IMR-90 (cell line): Measurements from ENCODE around the gene STYXL1. TPM values are rescaled to one million over a fixed set of nuclear protein-coding genes. Genes with fewer than 3 reads are reported as not detected.
A peak's percentile ranks its signal among the peaks of the same experiment; 100 is the strongest.

Experiments
- ATAC-seq: fragments of 200-7000 bp; cut with Tn5 transposase; 2 replicates; pipeline ENCODE4 v1.9.1; 2020; ENCODE audit warnings: low read depth, mild to moderate bottlenecking, moderate library complexity
- BruUV-seq: library from RNA; stranded (reverse); fragments of 400-500 nt; replicated peaks from 2 replicates; lab custom pipeline; 2021; lab: Mats Ljungman, UMichigan
- CTCF ChIA-PET: fragments of 300-600 bp; formaldehyde crosslinking; extraction: SDS; loops from one replicate; lab custom pipeline; 2021; ENCODE audit warnings: antibody characterized with exemption; lab: Yijun Ruan, JAX
- POLR2A ChIA-PET: fragments of 300-600 bp; sonication (Branson Sonifier 250); formaldehyde crosslinking; loops from one replicate; lab custom pipeline; 2022; ENCODE audit warnings: antibody characterized with exemption; ENCODE audit not compliant: unreplicated experiment; lab: Charles Lee
- DNase-seq: peaks from one replicate; pipeline ENCODE4 v3.0.0; 2013
- H2AFZ ChIP-seq: replicated peaks from 2 replicates; pipeline ENCODE3; 2013; ENCODE audit warnings: low read length, mild to moderate bottlenecking; ENCODE audit not compliant: poor library complexity
- H2AK5ac ChIP-seq: 2 replicates; pipeline ENCODE4 v1.6.1; 2013; ENCODE audit warnings: low read depth, low read length, inconsistent platforms
- H2AK9ac ChIP-seq: replicated peaks from 2 replicates; pipeline ENCODE3; 2013; ENCODE audit warnings: mild to moderate bottlenecking, low read depth, low read length, moderate library complexity; ENCODE audit not compliant: poor library complexity
- H2BK120ac ChIP-seq: 2 replicates; pipeline ENCODE4 v1.6.1; 2013; ENCODE audit warnings: low read depth, low read length, inconsistent platforms
- H2BK15ac ChIP-seq: 3 replicates; pipeline ENCODE4 v1.6.1; 2013; ENCODE audit warnings: low read depth, low read length, inconsistent platforms
- H2BK20ac ChIP-seq: 2 replicates; pipeline ENCODE4 v1.6.1; 2013; ENCODE audit warnings: low read depth, mild to moderate bottlenecking, inconsistent platforms, low read length, moderate library complexity
- H2BK5ac ChIP-seq: 2 replicates; pipeline ENCODE4 v1.6.1; 2013; ENCODE audit warnings: mild to moderate bottlenecking, low read depth, low read length, inconsistent platforms; ENCODE audit not compliant: poor library complexity, severe bottlenecking
- H3K14ac ChIP-seq: replicated peaks from 2 replicates; pipeline ENCODE4 v1.6.1; 2013; ENCODE audit warnings: low read depth, low read length, inconsistent platforms
- H3K18ac ChIP-seq: 2 replicates; pipeline ENCODE4 v1.6.1; 2013; ENCODE audit warnings: low read depth, low read length, control low read depth
- H3K23ac ChIP-seq: 2 replicates; pipeline ENCODE4 v1.6.1; 2013; ENCODE audit warnings: low read depth, low read length, inconsistent platforms
- H3K27ac ChIP-seq: 2 replicates; pipeline ENCODE4 v1.5.1; 2013; ENCODE audit warnings: mild to moderate bottlenecking, control low read depth, low read length; ENCODE audit not compliant: insufficient read depth
- H3K27me3 ChIP-seq: 2 replicates; pipeline ENCODE4 v1.6.1; 2013; ENCODE audit warnings: low read length; ENCODE audit not compliant: control insufficient read depth, insufficient read depth
- H3K36me3 ChIP-seq: 2 replicates; pipeline ENCODE4 v1.6.1; 2013; ENCODE audit warnings: low read length, mixed read lengths; ENCODE audit not compliant: control insufficient read depth, insufficient read depth
- H3K4ac ChIP-seq: 2 replicates; pipeline ENCODE4 v1.6.1; 2013; ENCODE audit warnings: low read depth, low read length, inconsistent platforms
- H3K4me1 ChIP-seq: 2 replicates; pipeline ENCODE4 v1.6.1; 2013; ENCODE audit warnings: low read length, mixed read lengths; ENCODE audit not compliant: control insufficient read depth, insufficient read depth
- H3K4me2 ChIP-seq: 2 replicates; pipeline ENCODE4 v1.6.1; 2013; ENCODE audit warnings: low read depth, mild to moderate bottlenecking, control low read depth, low read length, moderate library complexity
- H3K4me3 ChIP-seq: 2 replicates; pipeline ENCODE4 v1.5.1; 2013; ENCODE audit warnings: low read depth, mild to moderate bottlenecking, control low read depth, low read length, moderate library complexity; ENCODE audit not compliant: insufficient read depth
- H3K56ac ChIP-seq: 2 replicates; pipeline ENCODE4 v1.6.1; 2013; ENCODE audit warnings: low read length, inconsistent platforms; ENCODE audit not compliant: insufficient read depth; ENCODE audit errors: extremely low read depth
- H3K79me1 ChIP-seq, 2 experiments: 2 replicates each; pipeline ENCODE4 v1.6.1; 2013; ENCODE audit warnings: low read length in 2 of 2, inconsistent platforms in 1 of 2, low read depth in 1 of 2
- H3K9ac ChIP-seq: 2 replicates; pipeline ENCODE4 v1.6.1; 2013; ENCODE audit warnings: low read depth, low read length, control low read depth
- H3K9me1 ChIP-seq: 2 replicates; pipeline ENCODE4 v1.6.1; 2013; ENCODE audit warnings: low read length, inconsistent platforms; ENCODE audit not compliant: insufficient read depth
- H3K9me3 ChIP-seq: 2 replicates; pipeline ENCODE4 v1.6.1; 2013; ENCODE audit warnings: low read length; ENCODE audit not compliant: control insufficient read depth, insufficient read depth
- H4K20me1 ChIP-seq: 2 replicates; pipeline ENCODE4 v1.6.1; 2013; ENCODE audit warnings: low read length, inconsistent platforms; ENCODE audit not compliant: insufficient read depth
- H4K5ac ChIP-seq: 2 replicates; pipeline ENCODE4 v1.6.1; 2013; ENCODE audit warnings: mild to moderate bottlenecking, low read depth, low read length, control low read depth
- H4K8ac ChIP-seq, 2 experiments: 2 replicates each; pipeline ENCODE4 v1.6.1; 2013; ENCODE audit warnings: low read depth in 2 of 2, low read length in 2 of 2, control low read depth in 1 of 2, inconsistent platforms in 1 of 2
- H4K91ac ChIP-seq: 2 replicates; pipeline ENCODE4 v1.6.1; 2013; ENCODE audit warnings: low read depth, low read length, inconsistent platforms; ENCODE audit not compliant: insufficient read depth
- CEBPB ChIP-seq: IDR thresholded peaks from 2 replicates; pipeline ENCODE4 v1.6.1; 2012; ENCODE audit warnings: low read depth, low read length, improper control_type of control experiment
- CHD1 ChIP-seq: IDR thresholded peaks from 2 replicates; pipeline ENCODE4 v1.6.1; 2012; ENCODE audit warnings: low read depth, low read length, improper control_type of control experiment
- CTCF ChIP-seq: conservative IDR thresholded peaks from 2 replicates; pipeline ENCODE4 v1.5.1; 2012; ENCODE audit warnings: mild to moderate bottlenecking, low read depth, low read length, improper control_type of control experiment
- FOS ChIP-seq: fragments of 150-350 bp; IDR thresholded peaks from 2 replicates; pipeline ENCODE4 v1.6.1; 2016; ENCODE audit warnings: low read depth, low read length
- NFE2L2 ChIP-seq: fragments of 150-350 bp; IDR thresholded peaks from 2 replicates; pipeline ENCODE4 v1.6.1; 2016; ENCODE audit warnings: low read depth, mild to moderate bottlenecking, low read length
- RAD21 ChIP-seq: IDR thresholded peaks from 2 replicates; pipeline ENCODE4 v1.6.1; 2012; ENCODE audit warnings: low read length, improper control_type of control experiment
- SMC3 ChIP-seq: fragments of 150-350 bp; IDR thresholded peaks from 2 replicates; pipeline ENCODE4 v1.6.1; 2016; ENCODE audit warnings: low read depth, mild to moderate bottlenecking, antibody characterized with exemption, low read length, moderate library complexity
- whole genome bisulfite sequencing, 2 experiments: methylation state at CpG; one replicate each; pipeline versions ENCODE4 v1.1.5 to v1.1.7; 2013; ENCODE audit warnings: missing lambda C conversion rate in 2 of 2; ENCODE audit not compliant: insufficient read length in 1 of 2; ENCODE audit errors: extremely low coverage in 2 of 2; 5-methylcytosine and 5-hydroxymethylcytosine counted together
- dilution Hi-C: fragments of 300-500 bp; cut with HindIII; formaldehyde crosslinking; loops from one replicate; pipeline ENCODE4 v1.14.3; 2018; ENCODE audit warnings: low sequenced_read_pairs; ENCODE audit not compliant: unreplicated experiment
- in situ Hi-C: fragments of 300-500 bp; cut with MboI; formaldehyde crosslinking; loops from 3 replicates; pipeline ENCODE4 v1.14.3; 2019; ENCODE audit warnings: low sequenced_read_pairs, inconsistent platforms, mixed read lengths
- intact Hi-C: fragments of 100-400 bp; cut with micrococcal nuclease; formaldehyde crosslinking; loops from 2 replicates; pipeline ENCODE4 v1.10.0; 2022
- polyA plus RNA-seq, 3 experiments: library from polyadenylated mRNA; depleted of rRNA; stranded (reverse); fragments of >200 nt; gene quantifications; 2 replicates each; pipeline ENCODE4 v1.2.3, GENCODE V29; 2012; ENCODE audit warnings: low replicate concordance in 1 of 3
- total RNA-seq: library from RNA; depleted of rRNA; stranded (reverse); fragments of >200 nt; gene quantifications from 2 replicates; pipeline ENCODE4 v1.2.3, GENCODE V29; 2012
- TF ChIP-seq, protein P1 (sequence below): fragments of 150-350 bp; IDR thresholded peaks from 2 replicates; pipeline ENCODE4 v1.6.1; 2017; ENCODE audit warnings: mild to moderate bottlenecking, antibody characterized with exemption, low read length, low read depth

The STYXL1 gene
- total and polyA plus RNA-seq, 2 of the 4 experiments (the other 2 are of a cell fraction), result 66.1 to 73.8 TPM

- no peak overlapping the region for H3K18ac ChIP-seq
- peak overlapping the region; percentile 54; the same call in 1 of the 2 replicates for H2AK5ac ChIP-seq
- H2AFZ ChIP-seq, result peak overlapping the region; percentile 9
- no peaks in the 10 kb centered on the region for H3K9me1 ChIP-seq
- H3K27me3 ChIP-seq, result no peaks in the 10 kb centered on the region
- H2BK5ac ChIP-seq, result no peak overlapping the region
- 0 out of 2 replicates have a peak, but pooled peaks cover 4% of the 10 kb centered on the region for H4K20me1 ChIP-seq
- H3K56ac ChIP-seq, result no peak overlapping the region
- peak; percentile 93 for TF ChIP-seq SMC3
- TF ChIP-seq CEBPB, result no peak
- TF ChIP-seq FOS, result no peak
- TF ChIP-seq, protein P1, sequence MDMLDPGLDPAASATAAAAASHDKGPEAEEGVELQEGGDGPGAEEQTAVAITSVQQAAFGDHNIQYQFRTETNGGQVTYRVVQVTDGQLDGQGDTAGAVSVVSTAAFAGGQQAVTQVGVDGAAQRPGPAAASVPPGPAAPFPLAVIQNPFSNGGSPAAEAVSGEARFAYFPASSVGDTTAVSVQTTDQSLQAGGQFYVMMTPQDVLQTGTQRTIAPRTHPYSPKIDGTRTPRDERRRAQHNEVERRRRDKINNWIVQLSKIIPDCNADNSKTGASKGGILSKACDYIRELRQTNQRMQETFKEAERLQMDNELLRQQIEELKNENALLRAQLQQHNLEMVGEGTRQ, result no peak
- TF ChIP-seq CTCF, result peak; percentile 81
- no peak for TF ChIP-seq CHD1
- TF ChIP-seq NFE2L2, result no peak
- TF ChIP-seq RAD21, result peak; percentile 90
- peaks cover 10% of the 10 kb centered on the region for H3K36me3 ChIP-seq
- dilution Hi-C loops, result no loop called here
- H4K91ac ChIP-seq, result no peak overlapping the region
- no peak overlapping the region for H3K23ac ChIP-seq
- H3K4me2 ChIP-seq, result no peak overlapping the region
- no peak overlapping the region for H3K9ac ChIP-seq
- peak overlapping the region; percentile 17 for H2AK9ac ChIP-seq
- ChIA-PET CTCF (interaction anchor here (0.7 to 2.6 kb wide), 8 partner anchors 9 to 153 kb away, joined by 3 to 13 read pairs (median 4); no protein-coding TSS in a partner anchor), POLR2A (no interaction called here)
- ATAC-seq (peak; percentile 80), DNase-seq (peak; percentile 54)
- no peak overlapping the region for H2BK15ac ChIP-seq
- no peak overlapping the region for H4K5ac ChIP-seq
- no peak overlapping the region for H3K27ac ChIP-seq
- no peak overlapping the region; the same call in 1 of the 2 replicates for H3K4ac ChIP-seq
- no peak overlapping the region for H2BK120ac ChIP-seq
- in situ Hi-C loops, result no loop called here
- no peaks in the 10 kb centered on the region for H3K79me1 ChIP-seq
- intact Hi-C loops, result loop anchor here (1.0 kb wide), 1 partner anchor 154 kb away; no protein-coding TSS in a partner anchor
- BruUV-seq, result no TSS peak
- no peaks in the 10 kb centered on the region for H3K9me3 ChIP-seq
- H3K4me1 ChIP-seq, result no peaks in the 10 kb centered on the region
- H2BK20ac ChIP-seq, result no peak overlapping the region
- H3K4me3 ChIP-seq, result no peak overlapping the region
- WGBS, 2 experiments, result 10% methylated on average over 3 of the region's 6 CpGs; no CpG with 5 or more reads in 1 of the 2 experiments
- H3K14ac ChIP-seq, result no peak overlapping the region
- no peak overlapping the region for H4K8ac ChIP-seq
Observed at GRCh38 chr7:76020031-76020714, 27.6 kb downstream of the STYXL1 start.
